ENCODE data around the gene ORC6.

- TF ChIP-seq, protein P1, sequence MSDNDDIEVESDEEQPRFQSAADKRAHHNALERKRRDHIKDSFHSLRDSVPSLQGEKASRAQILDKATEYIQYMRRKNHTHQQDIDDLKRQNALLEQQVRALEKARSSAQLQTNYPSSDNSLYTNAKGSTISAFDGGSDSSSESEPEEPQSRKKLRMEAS (CRISPR knock-in tag; IDR thresholded peaks at IDR 0.05) = no peak
- TF ChIP-seq FOXA1 (IDR thresholded peaks at IDR 0.05; ENCODE audit: borderline replicate concordance) = no peak
- no peak for TF ChIP-seq ETV5 (CRISPR knock-in tag; IDR thresholded peaks at IDR 0.05; ENCODE audit: low read depth)
- TF ChIP-seq ERF (CRISPR knock-in tag; IDR thresholded peaks at IDR 0.05) = no peak
- TF ChIP-seq SIX5 (IDR thresholded peaks at IDR 0.05; ENCODE audit: borderline replicate concordance in 1 of 2, insufficient read depth in 1 of 2, low read depth in 1 of 2, low read length in 2 of 2) = no peak
Observed at GRCh38 chr16:46730801-46731690, 41.6 kb downstream of the ORC6 start.
